ENCODE results near the gene RAB13. TPM values are rescaled to one million over a fixed set of nuclear protein-coding genes. Genes with fewer than 3 reads are reported as not detected.

RAB13 gene
- total RNA-seq, 1 donor from 2014 or later = 46.3 TPM

DNA sequence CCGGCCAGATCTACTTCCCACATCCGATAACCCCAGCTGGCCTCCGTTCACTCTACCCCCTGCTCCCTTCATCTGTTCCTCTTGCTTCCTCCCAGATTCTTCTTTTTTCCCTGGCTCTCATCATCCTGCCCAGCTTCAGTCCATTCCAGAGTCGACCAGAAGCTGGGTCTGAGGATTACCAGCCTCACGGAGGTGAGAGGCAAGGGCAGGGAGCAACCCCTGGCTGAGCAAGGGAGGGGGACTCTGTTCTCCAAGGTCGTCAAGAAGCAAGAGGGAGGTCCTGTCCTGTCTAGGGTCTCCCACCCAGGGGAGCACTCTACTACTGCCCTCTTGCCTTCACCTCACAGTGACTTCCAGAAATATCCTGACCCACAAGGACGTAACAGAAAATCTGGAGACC, 12.6 kb downstream of the RAB13 start:
- Histone ChIP-seq H3K4me3 (ENCODE audit: low read depth, low read length) (no peak overlapping the region), H3K36me3 (ENCODE audit: control insufficient read depth, insufficient read depth, low read length) (no peaks in the 10 kb centered on the region), H3K27me3 (ENCODE audit: control insufficient read depth, insufficient read depth, low read length) (no peaks in the 10 kb centered on the region)
- no peak for DNase-seq (ENCODE audit: low read depth)
- TF ChIP-seq, protein P1, sequence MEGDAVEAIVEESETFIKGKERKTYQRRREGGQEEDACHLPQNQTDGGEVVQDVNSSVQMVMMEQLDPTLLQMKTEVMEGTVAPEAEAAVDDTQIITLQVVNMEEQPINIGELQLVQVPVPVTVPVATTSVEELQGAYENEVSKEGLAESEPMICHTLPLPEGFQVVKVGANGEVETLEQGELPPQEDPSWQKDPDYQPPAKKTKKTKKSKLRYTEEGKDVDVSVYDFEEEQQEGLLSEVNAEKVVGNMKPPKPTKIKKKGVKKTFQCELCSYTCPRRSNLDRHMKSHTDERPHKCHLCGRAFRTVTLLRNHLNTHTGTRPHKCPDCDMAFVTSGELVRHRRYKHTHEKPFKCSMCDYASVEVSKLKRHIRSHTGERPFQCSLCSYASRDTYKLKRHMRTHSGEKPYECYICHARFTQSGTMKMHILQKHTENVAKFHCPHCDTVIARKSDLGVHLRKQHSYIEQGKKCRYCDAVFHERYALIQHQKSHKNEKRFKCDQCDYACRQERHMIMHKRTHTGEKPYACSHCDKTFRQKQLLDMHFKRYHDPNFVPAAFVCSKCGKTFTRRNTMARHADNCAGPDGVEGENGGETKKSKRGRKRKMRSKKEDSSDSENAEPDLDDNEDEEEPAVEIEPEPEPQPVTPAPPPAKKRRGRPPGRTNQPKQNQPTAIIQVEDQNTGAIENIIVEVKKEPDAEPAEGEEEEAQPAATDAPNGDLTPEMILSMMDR (IDR thresholded peaks at IDR 0.05; ENCODE audit: insufficient read depth, low read length, poor library complexity, severe bottlenecking) = no peak

DNA sequence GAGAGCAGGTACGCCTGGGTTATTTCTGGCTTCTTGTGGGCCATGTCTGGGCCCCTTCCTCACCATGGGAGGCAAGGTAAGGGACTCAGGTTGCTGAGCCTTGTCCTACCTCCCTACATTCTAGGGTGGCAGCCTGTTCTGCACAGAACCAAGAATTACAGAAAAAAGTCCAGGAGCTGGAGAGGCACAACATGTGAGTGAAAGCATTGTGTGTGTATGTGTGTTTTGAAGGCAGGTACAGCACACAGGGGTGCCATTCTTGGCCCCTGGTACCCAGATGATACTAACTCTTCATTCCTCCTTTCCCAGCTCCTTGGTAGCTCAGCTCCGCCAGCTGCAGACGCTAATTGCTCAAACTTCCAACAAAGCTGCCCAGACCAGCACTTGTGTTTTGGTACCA, 13.1 kb downstream of the RAB13 start:
- TF ChIP-seq, protein P1 (IDR thresholded peaks at IDR 0.05; ENCODE audit: insufficient read depth, low read length, poor library complexity, severe bottlenecking) = no peak
- no peaks in the 10 kb centered on the region for H3K36me3 ChIP-seq (ENCODE audit: control insufficient read depth, insufficient read depth, low read length)
- H3K27me3 ChIP-seq (ENCODE audit: control insufficient read depth, insufficient read depth, low read length) = no peaks in the 10 kb centered on the region
- no peak overlapping the region for H3K4me3 ChIP-seq (ENCODE audit: low read depth, low read length)
- DNase-seq (ENCODE audit: low read depth) = no peak

DNA sequence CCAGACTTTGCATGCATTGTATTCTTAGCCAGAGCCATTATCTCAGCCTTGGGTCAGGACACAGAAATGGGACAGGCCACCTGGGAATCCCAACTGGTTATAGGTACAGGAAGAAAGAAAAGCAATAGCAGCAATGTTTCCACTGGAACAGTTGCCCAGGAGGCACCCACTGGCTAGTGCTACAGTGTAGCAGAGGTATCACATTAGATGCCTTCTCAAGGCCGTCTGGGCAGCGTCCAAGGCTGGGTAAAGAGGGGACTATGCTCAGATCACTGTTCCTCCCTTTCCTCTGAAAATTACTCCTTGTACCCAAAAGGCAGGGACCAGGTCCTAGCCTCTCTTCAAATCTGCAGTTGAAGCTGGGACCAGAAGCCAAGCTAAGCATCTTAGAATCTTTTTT, 15.8 kb downstream of the RAB13 start:
- no peaks in the 10 kb centered on the region for H3K36me3 ChIP-seq (ENCODE audit: control insufficient read depth, insufficient read depth, low read length)
- TF ChIP-seq, protein P1 (IDR thresholded peaks at IDR 0.05; ENCODE audit: insufficient read depth, low read length, poor library complexity, severe bottlenecking) = no peak

DNA sequence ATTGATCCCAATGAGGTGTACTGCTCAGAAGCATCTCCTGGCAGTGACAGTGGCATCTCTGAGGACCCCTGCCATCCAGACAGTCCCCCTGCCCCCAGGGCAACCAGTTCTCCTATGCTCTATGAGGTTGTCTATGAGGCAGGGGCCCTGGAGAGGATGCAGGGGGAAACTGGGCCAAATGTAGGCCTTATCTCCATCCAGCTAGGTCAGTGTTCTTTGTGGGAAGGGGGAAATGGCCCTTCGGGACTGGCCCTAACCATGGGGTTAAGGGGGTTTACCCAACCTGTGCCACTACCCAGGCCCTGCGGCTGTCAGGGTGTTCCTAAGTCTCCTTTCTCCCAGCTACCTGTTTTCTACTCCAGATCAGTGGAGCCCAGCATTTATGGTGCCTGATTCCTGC, 17.2 kb downstream of the RAB13 start:
- H3K4me3 ChIP-seq (ENCODE audit: low read depth, low read length) = no peak overlapping the region
- H3K36me3 ChIP-seq (ENCODE audit: control insufficient read depth, insufficient read depth, low read length) = no peaks in the 10 kb centered on the region
- no peaks in the 10 kb centered on the region for H3K27me3 ChIP-seq (ENCODE audit: control insufficient read depth, insufficient read depth, low read length)
- DNase-seq (ENCODE audit: low read depth) = no peak
- TF ChIP-seq, protein P1 (IDR thresholded peaks at IDR 0.05; ENCODE audit: insufficient read depth, low read length, poor library complexity, severe bottlenecking) = no peak

More for the DNA sequence above, 15.8 kb downstream of the RAB13 start:
- no peak for DNase-seq (ENCODE audit: low read depth)
- no peaks in the 10 kb centered on the region for H3K27me3 ChIP-seq (ENCODE audit: control insufficient read depth, insufficient read depth, low read length)
- no peak overlapping the region for H3K4me3 ChIP-seq (ENCODE audit: low read depth, low read length)

DNA sequence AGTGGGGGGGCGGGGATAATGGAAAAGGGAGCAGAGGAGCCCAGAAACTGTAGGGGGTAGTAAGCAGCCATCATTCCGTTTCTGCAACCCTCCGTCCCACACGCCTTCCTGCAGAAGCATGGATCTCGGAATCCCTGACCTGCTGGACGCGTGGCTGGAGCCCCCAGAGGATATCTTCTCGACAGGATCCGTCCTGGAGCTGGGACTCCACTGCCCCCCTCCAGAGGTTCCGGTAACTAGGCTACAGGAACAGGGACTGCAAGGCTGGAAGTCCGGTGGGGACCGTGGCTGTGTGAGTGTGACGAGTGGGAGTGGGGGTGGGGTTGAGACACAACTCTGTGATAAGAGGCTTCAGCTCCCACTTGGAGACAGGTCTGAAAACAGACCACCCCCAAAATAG, 17.7 kb downstream of the RAB13 start:
- peak overlapping the region; percentile 44 for H3K4me3 ChIP-seq (ENCODE audit: low read depth, low read length)
- TF ChIP-seq, protein P1 (IDR thresholded peaks at IDR 0.05; ENCODE audit: insufficient read depth, low read length, poor library complexity, severe bottlenecking) = no peak
- DNase-seq (ENCODE audit: low read depth) = no peak
- no peaks in the 10 kb centered on the region for H3K36me3 ChIP-seq (ENCODE audit: control insufficient read depth, insufficient read depth, low read length)
- no peaks in the 10 kb centered on the region for H3K27me3 ChIP-seq (ENCODE audit: control insufficient read depth, insufficient read depth, low read length)

DNA sequence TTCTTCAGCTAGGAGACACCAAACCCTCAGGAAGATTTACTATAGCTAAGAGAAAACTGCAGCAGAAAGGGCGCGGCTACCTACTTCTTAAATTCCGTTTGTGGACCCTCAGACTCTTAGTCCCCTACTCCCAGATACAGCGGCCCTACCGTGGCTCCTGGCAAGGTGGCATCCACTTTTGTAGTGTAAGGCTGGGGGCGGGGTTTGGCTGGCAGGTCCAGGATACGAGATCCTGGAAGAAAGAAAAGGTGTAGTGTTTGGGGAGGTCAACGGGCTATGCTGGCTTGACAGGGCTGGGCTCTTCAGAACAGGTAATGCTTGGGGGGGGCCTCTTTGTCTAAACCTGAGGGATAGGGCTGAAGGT, 18.2 kb downstream of the RAB13 start:
- Histone ChIP-seq H3K4me3 (ENCODE audit: low read depth, low read length) (peak overlapping the region; percentile 44), H3K27me3 (ENCODE audit: control insufficient read depth, insufficient read depth, low read length) (no peaks in the 10 kb centered on the region), H3K36me3 (ENCODE audit: control insufficient read depth, insufficient read depth, low read length) (no peaks in the 10 kb centered on the region)
- TF ChIP-seq, protein P1 (IDR thresholded peaks at IDR 0.05; ENCODE audit: insufficient read depth, low read length, poor library complexity, severe bottlenecking) = no peak
- no peak for DNase-seq (ENCODE audit: low read depth)
